NB4 (cell line): ENCODE results near the gene PDCD1.
"Not testable (repeated sequence)": the region's sequence is repeated elsewhere in the genome, so short reads cannot be mapped to it uniquely, and the experiment has no call there.

Source experiments
- DNase-seq: peaks from one replicate; pipeline ENCODE4 v3.0.0; 2010; ENCODE audit warnings: low read depth
- H3K4me3 ChIP-seq: one replicate; pipeline ENCODE4 v1.5.1; 2011; ENCODE audit warnings: mild to moderate bottlenecking, low read depth, low read length, moderate library complexity
- MYC ChIP-seq: IDR thresholded peaks from 2 replicates; pipeline ENCODE4 v1.6.1; 2011; ENCODE audit warnings: low read depth, low read length
- POLR2A ChIP-seq: IDR thresholded peaks from 2 replicates; pipeline ENCODE4 v1.6.1; 2011; ENCODE audit warnings: mild to moderate bottlenecking; ENCODE audit not compliant: insufficient read length; ENCODE audit errors: extremely low read depth
- TF ChIP-seq, protein P1 (sequence below): IDR thresholded peaks from one replicate; pipeline ENCODE4 v1.5.1; 2012; ENCODE audit warnings: low read depth, low read length
- TF ChIP-seq, protein P2 (sequence below): IDR thresholded peaks from 2 replicates; pipeline ENCODE4 v1.6.1; 2011; ENCODE audit warnings: low read depth, low read length

PDCD1 gene

DNA sequence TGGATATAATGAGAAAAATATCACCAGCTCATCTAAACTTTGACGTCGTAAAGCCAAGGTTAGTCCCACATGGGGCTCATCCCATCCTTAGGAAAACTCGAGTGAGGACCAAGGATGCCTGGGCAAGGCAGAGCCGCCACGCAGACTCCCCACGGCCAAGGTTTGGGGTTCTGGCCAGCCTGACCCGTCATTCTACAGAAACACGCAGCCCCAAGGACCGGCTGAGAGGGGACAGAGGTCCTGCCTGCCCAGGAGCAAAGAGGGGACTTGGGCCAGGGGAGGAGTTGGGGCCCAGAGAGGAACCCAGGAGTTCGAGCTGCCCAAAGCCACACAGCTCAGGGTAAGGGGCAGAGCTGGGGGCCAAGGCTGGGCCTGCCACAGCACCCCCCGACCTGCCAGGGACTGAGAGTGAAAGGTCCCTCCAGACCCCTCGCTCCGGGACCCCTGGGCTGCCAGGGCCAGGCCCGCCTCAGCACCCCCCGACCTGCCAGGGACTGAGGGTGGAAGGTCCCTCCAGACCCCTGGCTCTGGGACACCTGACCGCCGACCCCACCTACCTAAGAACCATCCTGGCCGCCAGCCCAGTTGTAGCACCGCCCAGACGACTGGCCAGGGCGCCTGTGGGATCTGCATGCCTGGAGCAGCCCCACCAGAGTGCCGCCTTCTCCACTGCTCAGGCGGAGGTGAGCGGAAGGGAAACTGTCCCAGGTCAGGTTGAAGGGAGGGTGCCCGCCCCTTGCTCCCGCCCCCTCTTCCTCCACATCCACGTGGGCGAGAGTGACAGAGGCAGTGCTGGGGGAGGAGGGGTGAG, at the start of gene PDCD1:
Gene PDCD1 (minus strand): TSS at position 689 of the 811 bp plus-strand sequence. CDS start 56 bp downstream, at position 633.
- TF ChIP-seq, protein P1, sequence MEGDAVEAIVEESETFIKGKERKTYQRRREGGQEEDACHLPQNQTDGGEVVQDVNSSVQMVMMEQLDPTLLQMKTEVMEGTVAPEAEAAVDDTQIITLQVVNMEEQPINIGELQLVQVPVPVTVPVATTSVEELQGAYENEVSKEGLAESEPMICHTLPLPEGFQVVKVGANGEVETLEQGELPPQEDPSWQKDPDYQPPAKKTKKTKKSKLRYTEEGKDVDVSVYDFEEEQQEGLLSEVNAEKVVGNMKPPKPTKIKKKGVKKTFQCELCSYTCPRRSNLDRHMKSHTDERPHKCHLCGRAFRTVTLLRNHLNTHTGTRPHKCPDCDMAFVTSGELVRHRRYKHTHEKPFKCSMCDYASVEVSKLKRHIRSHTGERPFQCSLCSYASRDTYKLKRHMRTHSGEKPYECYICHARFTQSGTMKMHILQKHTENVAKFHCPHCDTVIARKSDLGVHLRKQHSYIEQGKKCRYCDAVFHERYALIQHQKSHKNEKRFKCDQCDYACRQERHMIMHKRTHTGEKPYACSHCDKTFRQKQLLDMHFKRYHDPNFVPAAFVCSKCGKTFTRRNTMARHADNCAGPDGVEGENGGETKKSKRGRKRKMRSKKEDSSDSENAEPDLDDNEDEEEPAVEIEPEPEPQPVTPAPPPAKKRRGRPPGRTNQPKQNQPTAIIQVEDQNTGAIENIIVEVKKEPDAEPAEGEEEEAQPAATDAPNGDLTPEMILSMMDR, result no peak
- no peak for TF ChIP-seq MYC
- no peak for TF ChIP-seq POLR2A
- TF ChIP-seq, protein P2, sequence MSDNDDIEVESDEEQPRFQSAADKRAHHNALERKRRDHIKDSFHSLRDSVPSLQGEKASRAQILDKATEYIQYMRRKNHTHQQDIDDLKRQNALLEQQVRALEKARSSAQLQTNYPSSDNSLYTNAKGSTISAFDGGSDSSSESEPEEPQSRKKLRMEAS, result no peak
- no peak for DNase-seq
- no peak within 1 kb of the TSS for H3K4me3 ChIP-seq

DNA sequence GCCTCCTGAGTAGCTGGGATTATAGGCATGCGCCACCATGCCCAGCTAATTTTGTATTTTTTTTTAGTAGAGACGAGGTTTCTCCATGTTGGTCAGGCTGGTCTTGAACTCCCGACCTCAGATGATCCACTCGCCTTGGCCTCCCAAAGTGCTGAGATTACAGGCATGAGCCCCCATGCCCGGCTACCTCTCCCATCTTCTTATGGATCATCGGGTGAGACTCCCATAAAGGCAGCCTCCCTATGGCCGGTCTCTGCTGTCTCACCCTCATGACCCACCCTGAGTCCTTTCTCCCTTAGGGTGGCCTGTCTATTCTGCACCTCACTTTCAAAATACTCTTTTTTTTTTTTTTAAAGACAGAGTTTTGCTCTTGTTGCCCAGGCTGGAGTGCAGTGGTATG, 49.1 kb upstream of the PDCD1 start:
- DNase-seq, H3K4me3 ChIP-seq: not testable (repeated sequence)

DNA sequence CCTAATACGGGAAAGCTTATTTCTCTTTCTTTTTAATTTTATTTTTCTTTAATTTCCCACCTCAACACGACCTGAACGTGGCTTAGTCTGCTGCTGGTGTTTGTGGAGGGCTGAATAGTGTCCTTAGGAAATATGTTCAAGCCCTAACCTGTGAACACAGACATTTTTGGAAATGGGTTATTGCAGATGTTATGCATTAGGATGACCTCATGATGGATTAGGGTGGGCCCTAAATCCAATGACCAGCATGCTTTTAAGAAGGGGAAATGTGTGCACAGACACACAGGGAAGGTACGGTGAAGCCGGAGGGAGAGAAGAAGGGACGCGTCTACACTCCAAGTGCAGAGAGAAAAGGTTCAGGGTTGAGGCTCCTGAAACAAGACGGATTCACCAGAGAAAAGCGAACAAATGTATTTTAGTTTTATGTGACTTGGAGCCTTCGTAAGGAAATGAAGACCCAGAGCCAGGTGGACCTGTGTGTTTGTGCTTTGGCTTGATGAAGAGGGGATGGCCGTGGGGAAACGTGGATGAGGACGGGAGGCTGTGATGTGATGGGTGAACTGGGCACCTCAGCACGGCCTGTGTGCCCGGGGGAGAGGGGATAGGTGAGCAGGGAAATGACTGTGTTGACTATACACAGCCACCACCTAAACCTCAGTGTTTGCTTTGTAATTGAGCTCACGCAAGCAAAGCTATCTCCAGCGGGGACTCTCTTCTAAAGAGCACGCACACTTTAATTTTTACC, 48.3 kb upstream of the PDCD1 start:
- TF ChIP-seq, protein P1, result no peak
- DNase-seq, result no peak
- H3K4me3 ChIP-seq, result no peak overlapping the region

DNA sequence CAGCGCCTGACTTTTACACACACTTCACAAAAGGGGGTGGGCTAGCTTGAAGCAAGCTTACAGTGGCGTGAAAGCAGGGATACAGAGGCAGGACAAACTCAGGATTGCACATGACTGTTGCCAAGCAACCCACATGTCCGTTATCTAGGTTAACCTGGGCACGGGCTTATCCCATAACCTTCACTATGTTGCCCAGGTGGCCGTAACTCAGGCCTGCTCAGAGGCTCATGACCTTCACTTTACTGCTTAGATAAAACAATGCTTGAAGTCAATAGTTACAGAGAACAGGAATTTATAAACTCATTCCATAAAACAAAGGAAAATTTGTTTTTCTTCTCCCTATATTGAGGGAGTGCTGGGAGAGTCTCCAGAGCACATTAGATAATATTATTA, 47.7 kb upstream of the PDCD1 start:
- not testable (repeated sequence) for DNase-seq, H3K4me3 ChIP-seq

DNA sequence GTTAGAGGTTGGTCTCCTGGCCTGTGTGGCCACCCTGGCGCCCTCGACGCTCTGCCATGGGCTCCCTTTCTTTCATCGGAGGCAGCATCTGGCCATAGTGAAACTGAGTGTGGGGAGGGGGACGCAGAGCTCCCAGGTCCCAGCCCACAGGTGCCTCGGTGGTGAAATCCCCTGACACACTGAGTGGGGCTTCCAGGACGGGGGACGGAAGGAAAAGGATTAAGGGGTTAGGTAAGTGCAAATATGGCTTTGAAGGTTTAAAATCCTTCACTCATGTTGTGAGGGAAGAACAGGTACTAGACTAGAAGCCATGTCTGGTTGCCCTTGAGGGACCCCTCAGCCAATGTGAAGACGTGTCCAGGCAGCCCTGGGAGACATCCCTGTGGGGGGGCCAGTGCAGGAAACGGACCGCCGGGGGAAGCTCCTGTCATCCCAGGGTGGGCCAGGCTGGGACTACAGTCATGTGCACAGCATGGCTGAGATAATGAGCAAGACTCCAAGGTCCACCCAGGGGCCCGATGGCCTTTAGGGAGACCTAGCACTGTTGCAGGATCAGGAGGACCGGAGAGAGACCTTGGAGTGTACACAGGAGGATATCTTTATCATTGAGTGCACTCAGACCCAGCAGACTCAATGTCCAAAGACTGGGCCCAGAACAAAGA, 47.2 kb upstream of the PDCD1 start:
- DNase-seq, result no peak
- H3K4me3 ChIP-seq, result no peak overlapping the region
- TF ChIP-seq, protein P2, result no peak
- TF ChIP-seq, protein P1, result no peak
- TF ChIP-seq MYC, result no peak
- no peak for TF ChIP-seq POLR2A

DNA sequence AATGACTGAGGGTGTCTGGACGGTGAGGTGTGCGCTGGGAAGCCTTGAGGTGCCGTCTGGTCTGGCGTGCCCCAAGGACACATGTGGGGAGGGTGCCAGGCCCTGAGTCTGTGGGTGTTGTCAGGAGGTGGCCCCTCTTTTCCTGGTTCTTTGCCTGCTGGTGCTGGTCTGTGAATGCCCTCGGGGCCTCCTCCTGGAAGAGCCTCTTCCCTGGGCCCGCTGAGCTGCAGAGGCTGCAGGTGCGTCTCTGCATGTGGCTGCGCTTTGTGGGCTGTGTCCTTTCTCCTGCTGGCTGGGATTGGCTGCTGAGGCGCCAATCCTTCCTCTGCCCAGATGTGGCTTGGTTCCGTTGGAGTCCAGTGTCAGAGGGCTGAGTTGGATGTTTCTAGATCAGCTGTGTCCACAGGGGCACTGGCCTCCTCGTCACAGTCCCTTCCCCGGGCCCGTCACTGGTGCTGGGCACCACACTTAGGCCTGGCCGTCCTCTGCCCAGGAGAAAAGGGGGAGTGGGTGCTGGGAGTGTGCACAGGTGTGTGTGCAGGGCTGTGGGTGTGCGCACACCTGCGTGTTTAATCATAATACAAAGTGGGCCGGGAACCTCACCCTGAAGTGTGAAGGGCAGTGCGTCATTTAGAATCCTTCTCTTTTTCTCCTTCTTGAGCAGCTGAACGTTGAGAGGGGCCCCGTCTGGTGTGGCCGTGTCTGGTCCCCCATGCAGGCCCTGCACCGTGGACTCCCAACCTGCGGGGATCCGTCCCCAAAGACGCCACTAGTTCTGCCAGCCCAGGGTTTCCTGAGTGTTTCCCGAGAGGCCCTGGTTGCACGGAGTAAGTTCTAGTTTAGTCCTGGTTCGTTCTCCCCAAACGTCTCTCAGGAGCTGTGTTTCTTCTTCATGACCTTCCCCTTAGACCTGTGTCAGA, 46.4 kb upstream of the PDCD1 start:
- no peak overlapping the region for H3K4me3 ChIP-seq
- no peak for DNase-seq
- TF ChIP-seq, protein P1, result no peak
- TF ChIP-seq POLR2A (no peak), MYC (no peak)
- TF ChIP-seq, protein P2, result no peak
